Caco-2 (cell line): Measurements from ENCODE around the gene NGDN. TPM values are rescaled to one million over a fixed set of nuclear protein-coding genes. Genes with fewer than 3 reads are reported as not detected.

Experiments
- BruUV-seq: library from RNA; stranded (reverse); fragments of 400-500 nt; replicated peaks from 2 replicates; lab custom pipeline; 2021; lab: Mats Ljungman, UMichigan
- CTCF ChIA-PET: fragments of 300-600 bp; sonication (Branson Sonifier 250); formaldehyde crosslinking; loops from one replicate; lab custom pipeline; 2022; ENCODE audit warnings: antibody characterized with exemption; lab: Charles Lee
- POLR2A ChIA-PET: fragments of 300-600 bp; sonication (Branson Sonifier 250); formaldehyde crosslinking; loops from one replicate; lab custom pipeline; 2022; ENCODE audit warnings: antibody characterized with exemption; lab: Charles Lee
- DNase-seq, 2 experiments: peaks; one replicate each; pipeline versions ENCODE4 v3.0.0 to v3.0.0-alpha.2; 2020 to 2022
- H3K27me3 ChIP-seq: replicated peaks from 2 replicates; pipeline ENCODE4 v1.6.0; 2011; ENCODE audit warnings: low read length; ENCODE audit not compliant: control insufficient read depth, insufficient read depth
- H3K36me3 ChIP-seq: 2 replicates; pipeline ENCODE4 v1.5.1; 2011; ENCODE audit warnings: low read length; ENCODE audit not compliant: control insufficient read depth, insufficient read depth
- H3K4me1 ChIP-seq: fragments of 250-450 bp; sonication (Bioruptor Pico); 2 replicates; pipeline ENCODE4 v1.5.1; 2020; ENCODE audit warnings: mild to moderate bottlenecking
- H3K4me3 ChIP-seq: 2 replicates; pipeline ENCODE4 v1.5.1; 2011; ENCODE audit warnings: low read depth, mild to moderate bottlenecking, control low read depth, low read length
- H3K9me3 ChIP-seq: fragments of 250-450 bp; sonication (Bioruptor Pico); 2 replicates; pipeline ENCODE4 v1.5.1; 2020; ENCODE audit warnings: mild to moderate bottlenecking, moderate library complexity
- H3K27ac Mint-ChIP-seq: one replicate; pipeline ENCODE4 v1.8.0; 2022; ENCODE audit warnings: mixed read lengths; ENCODE audit not compliant: unreplicated experiment
- H3K27me3 Mint-ChIP-seq: one replicate; pipeline ENCODE4 v1.8.0; 2022; ENCODE audit warnings: mixed read lengths; ENCODE audit not compliant: insufficient read depth, unreplicated experiment
- H3K36me3 Mint-ChIP-seq: one replicate; pipeline ENCODE4 v1.8.0; 2022; ENCODE audit warnings: mild to moderate bottlenecking, mixed read lengths; ENCODE audit not compliant: insufficient read depth, unreplicated experiment
- H3K4me1 Mint-ChIP-seq: one replicate; pipeline ENCODE4 v1.8.0; 2022; ENCODE audit warnings: low read depth, mixed read lengths; ENCODE audit not compliant: unreplicated experiment
- H3K4me3 Mint-ChIP-seq: one replicate; pipeline ENCODE4 v1.8.0; 2022; ENCODE audit warnings: mild to moderate bottlenecking, moderate library complexity, mixed read lengths; ENCODE audit not compliant: unreplicated experiment
- H3K9me3 Mint-ChIP-seq: one replicate; pipeline ENCODE4 v1.8.0; 2022; ENCODE audit warnings: mixed read lengths; ENCODE audit not compliant: unreplicated experiment
- intact Hi-C: fragments of 100-400 bp; cut with micrococcal nuclease; formaldehyde crosslinking; loops from one replicate; pipeline ENCODE4 v1.10.0; 2022; ENCODE audit not compliant: unreplicated experiment
- total RNA-seq: library from RNA; stranded (reverse); gene quantifications from 2 replicates; pipeline ENCODE4 v1.2.3, GENCODE V29; 2022
- TF ChIP-seq, protein P1 (sequence below), 2 experiments: fragments of 200-600 bp in 1 of 2; IDR thresholded peaks; 1 replicate in 1 of 2; 2 replicates in 1 of 2; pipeline versions ENCODE4 v1.5.1 to v1.8.0; 2011 to 2022; ENCODE audit warnings: antibody characterized with exemption in 1 of 2, control low read depth in 1 of 2, inconsistent platforms in 1 of 2, low read depth in 1 of 2, low read length in 1 of 2, mild to moderate bottlenecking in 1 of 2, moderate library complexity in 1 of 2; ENCODE audit not compliant: insufficient read depth in 1 of 2, severe bottlenecking in 1 of 2, unreplicated experiment in 1 of 2

Gene NGDN
- total RNA-seq, 1 experiment from 2014 or later = 55.0 TPM

DNA sequence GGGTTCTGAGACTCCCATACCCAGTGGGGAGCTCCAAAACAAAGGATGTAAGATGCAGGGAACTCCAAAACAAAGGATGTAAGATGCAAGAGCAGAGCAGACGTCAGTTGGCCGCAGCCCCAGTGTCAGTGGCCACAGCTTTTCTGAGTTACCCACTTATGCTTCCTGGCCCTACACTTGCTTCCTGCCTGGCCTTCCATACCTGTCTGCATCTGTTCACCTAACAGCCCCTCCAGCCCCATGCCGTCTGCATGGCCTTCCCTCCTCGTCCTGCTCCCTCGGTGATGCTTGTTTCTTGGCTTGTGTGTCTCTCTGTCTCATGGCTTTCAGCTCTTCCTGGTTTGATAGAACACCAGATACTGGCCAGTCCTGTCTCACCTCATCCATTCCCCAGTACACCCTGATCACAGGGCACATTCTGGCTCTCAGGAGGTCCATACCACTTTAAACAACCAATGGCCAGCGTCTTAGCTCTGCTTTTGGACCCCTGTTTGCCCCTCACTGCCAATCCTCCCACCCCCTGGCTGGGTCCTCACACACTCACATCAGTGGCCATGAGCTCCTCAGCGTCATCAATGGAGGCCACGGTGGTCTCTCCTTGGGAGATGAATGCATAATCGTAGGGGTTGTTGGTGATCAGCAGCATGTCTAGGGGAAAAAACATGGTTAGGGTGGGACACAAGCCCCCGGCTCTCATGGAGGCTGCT is 39.3 kb upstream of the NGDN start:
- DNase-seq = peak in 1 of 2 experiments; percentile 22
- CTCF ChIA-PET = no interaction called here
- Histone ChIP-seq H3K4me1 (peaks cover 2% of the 10 kb centered on the region), H3K36me3 (no peaks in the 10 kb centered on the region), H3K9me3 (no peaks in the 10 kb centered on the region), H3K4me3 (no peak overlapping the region), H3K27me3 (no peaks in the 10 kb centered on the region; the same call in 1 of the 2 replicates)
- Mint-ChIP-seq H3K4me1 (no peaks in the 10 kb centered on the region), H3K27me3 (peaks cover 4% of the 10 kb centered on the region), H3K4me3 (no peak overlapping the region), H3K27ac (no peak overlapping the region), H3K36me3 (no peaks in the 10 kb centered on the region), H3K9me3 (no peaks in the 10 kb centered on the region)
- POLR2A ChIA-PET = interaction anchor here (0.5 kb wide), 1 partner anchor 396 kb away, joined by 4 read pairs; no protein-coding TSS in a partner anchor
- TF ChIP-seq, protein P1, sequence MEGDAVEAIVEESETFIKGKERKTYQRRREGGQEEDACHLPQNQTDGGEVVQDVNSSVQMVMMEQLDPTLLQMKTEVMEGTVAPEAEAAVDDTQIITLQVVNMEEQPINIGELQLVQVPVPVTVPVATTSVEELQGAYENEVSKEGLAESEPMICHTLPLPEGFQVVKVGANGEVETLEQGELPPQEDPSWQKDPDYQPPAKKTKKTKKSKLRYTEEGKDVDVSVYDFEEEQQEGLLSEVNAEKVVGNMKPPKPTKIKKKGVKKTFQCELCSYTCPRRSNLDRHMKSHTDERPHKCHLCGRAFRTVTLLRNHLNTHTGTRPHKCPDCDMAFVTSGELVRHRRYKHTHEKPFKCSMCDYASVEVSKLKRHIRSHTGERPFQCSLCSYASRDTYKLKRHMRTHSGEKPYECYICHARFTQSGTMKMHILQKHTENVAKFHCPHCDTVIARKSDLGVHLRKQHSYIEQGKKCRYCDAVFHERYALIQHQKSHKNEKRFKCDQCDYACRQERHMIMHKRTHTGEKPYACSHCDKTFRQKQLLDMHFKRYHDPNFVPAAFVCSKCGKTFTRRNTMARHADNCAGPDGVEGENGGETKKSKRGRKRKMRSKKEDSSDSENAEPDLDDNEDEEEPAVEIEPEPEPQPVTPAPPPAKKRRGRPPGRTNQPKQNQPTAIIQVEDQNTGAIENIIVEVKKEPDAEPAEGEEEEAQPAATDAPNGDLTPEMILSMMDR (IDR thresholded peaks at IDR 0.05; ENCODE audit: insufficient read depth in 1 of 2, low read depth in 1 of 2, low read length in 1 of 2, severe bottlenecking in 1 of 2, unreplicated experiment in 1 of 2) = no peak
- no TSS peak for BruUV-seq
- intact Hi-C loops = no loop called here

DNA sequence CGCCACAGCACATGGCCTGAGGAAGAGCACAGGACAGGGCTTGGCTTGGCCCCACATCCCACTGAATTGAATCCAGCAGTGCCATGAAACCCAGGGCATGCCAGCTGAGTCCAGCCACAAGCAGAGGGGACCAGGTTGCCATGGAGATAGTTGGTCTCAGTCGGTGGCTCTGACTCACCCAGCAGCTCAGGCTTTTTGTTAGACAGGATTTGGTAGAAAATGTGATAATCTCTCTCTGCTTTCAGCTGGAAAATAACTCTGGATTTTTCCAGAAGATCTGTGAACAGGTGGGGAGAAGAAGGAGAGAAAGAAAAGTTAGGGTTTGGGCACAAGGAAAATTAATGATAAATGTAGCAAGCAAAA is 38.8 kb upstream of the NGDN start:
- no peak overlapping the region for H3K27ac Mint-ChIP-seq
- POLR2A ChIA-PET = no interaction called here
- H3K36me3 Mint-ChIP-seq = no peaks in the 10 kb centered on the region
- H3K36me3 ChIP-seq = no peaks in the 10 kb centered on the region
- H3K9me3 ChIP-seq = no peaks in the 10 kb centered on the region
- peaks cover 8% of the 10 kb centered on the region for H3K4me1 ChIP-seq
- H3K27me3 ChIP-seq = no peaks in the 10 kb centered on the region; the same call in 1 of the 2 replicates
- H3K4me3 Mint-ChIP-seq = no peak overlapping the region
- intact Hi-C loops = no loop called here
- CTCF ChIA-PET = no interaction called here
- H3K27me3 Mint-ChIP-seq = peaks cover 4% of the 10 kb centered on the region
- no peaks in the 10 kb centered on the region for H3K4me1 Mint-ChIP-seq
- no peaks in the 10 kb centered on the region for H3K9me3 Mint-ChIP-seq
- no TSS peak for BruUV-seq
- TF ChIP-seq, protein P1 (IDR thresholded peaks at IDR 0.05; ENCODE audit: insufficient read depth in 1 of 2, low read depth in 1 of 2, low read length in 1 of 2, severe bottlenecking in 1 of 2, unreplicated experiment in 1 of 2) = no peak
- H3K4me3 ChIP-seq = no peak overlapping the region
- no peak for DNase-seq

DNA sequence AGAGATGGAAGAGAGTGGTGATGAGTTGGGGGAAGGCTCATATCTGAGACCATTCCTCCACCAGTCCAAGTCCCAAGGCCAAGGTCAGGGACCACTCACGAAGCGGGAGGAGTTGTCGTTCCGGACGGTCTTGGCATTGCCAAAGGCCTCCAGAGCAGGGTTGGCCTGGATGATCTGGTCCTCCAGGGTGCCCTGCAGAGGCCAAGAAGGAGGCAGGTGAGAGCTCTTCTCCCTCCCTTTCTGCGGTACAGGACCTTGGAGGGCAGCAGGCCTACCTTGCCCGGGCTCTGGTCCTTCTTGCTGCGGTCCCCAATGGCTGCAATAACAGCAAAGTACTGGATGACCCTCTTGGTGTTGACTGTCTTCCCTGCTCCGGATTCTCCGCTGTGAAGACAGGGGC is 38.0 kb upstream of the NGDN start:
- BruUV-seq = no TSS peak

More for the DNA sequence above, 38.0 kb upstream of the NGDN start:
- no peak overlapping the region for H3K4me3 Mint-ChIP-seq
- H3K27ac Mint-ChIP-seq = no peak overlapping the region
- intact Hi-C loops = no loop called here
- peak in 1 of 2 experiments; percentile 5 for DNase-seq
- no peaks in the 10 kb centered on the region; the same call in 1 of the 2 replicates for H3K27me3 ChIP-seq
- H3K4me1 Mint-ChIP-seq = no peaks in the 10 kb centered on the region
- no peak overlapping the region for H3K4me3 ChIP-seq
- TF ChIP-seq, protein P1 (IDR thresholded peaks at IDR 0.05; ENCODE audit: insufficient read depth in 1 of 2, low read depth in 1 of 2, low read length in 1 of 2, severe bottlenecking in 1 of 2, unreplicated experiment in 1 of 2) = no peak
- no peaks in the 10 kb centered on the region for H3K9me3 ChIP-seq
- no peaks in the 10 kb centered on the region for H3K9me3 Mint-ChIP-seq
- peaks cover 12% of the 10 kb centered on the region for H3K4me1 ChIP-seq
- POLR2A ChIA-PET = no interaction called here
- no peaks in the 10 kb centered on the region for H3K36me3 ChIP-seq
- peaks cover 4% of the 10 kb centered on the region for H3K27me3 Mint-ChIP-seq
- CTCF ChIA-PET = no interaction called here
- H3K36me3 Mint-ChIP-seq = no peaks in the 10 kb centered on the region
